ENCODE data around the gene TCF23.
"Not testable (repeated sequence)": the region's sequence is repeated elsewhere in the genome, so short reads cannot be mapped to it uniquely, and the experiment has no call there.

Gene TCF23

DNA sequence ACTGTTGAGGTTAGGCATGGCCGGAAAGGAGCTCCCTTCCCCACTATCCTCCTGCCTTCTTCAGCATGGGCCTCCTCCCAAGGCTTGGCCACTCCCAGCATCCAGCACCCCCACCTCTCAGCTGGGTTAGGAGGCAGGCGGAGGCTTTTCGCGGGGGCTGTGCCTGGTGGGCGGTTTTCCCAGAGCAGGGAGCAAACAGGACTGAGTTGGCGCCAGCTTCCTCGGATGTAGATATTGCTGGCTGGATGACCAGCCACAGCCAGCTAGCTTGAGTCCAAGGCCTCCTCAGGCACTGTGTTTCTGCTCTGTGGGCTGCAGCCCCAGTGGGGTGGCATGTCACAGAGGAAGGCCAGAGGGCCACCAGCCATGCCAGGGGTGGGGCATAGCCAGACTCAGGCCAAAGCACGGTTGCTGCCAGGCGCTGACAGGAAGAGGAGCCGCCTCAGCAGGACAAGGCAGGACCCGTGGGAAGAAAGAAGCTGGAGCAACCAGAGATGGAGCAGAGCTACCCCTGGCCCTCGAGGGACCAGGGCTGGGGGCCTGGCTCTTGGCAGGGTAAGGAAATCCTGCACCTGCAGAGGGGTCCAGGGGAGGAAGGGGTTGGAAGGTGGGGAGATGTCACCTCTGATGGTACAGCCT is at the start of gene TCF23:
TSS of gene TCF23 (plus strand) at position 204 of the 639 bp plus-strand sequence. CDS start at position 334, 130 bp downstream.
- DNase-seq: no peak

DNA sequence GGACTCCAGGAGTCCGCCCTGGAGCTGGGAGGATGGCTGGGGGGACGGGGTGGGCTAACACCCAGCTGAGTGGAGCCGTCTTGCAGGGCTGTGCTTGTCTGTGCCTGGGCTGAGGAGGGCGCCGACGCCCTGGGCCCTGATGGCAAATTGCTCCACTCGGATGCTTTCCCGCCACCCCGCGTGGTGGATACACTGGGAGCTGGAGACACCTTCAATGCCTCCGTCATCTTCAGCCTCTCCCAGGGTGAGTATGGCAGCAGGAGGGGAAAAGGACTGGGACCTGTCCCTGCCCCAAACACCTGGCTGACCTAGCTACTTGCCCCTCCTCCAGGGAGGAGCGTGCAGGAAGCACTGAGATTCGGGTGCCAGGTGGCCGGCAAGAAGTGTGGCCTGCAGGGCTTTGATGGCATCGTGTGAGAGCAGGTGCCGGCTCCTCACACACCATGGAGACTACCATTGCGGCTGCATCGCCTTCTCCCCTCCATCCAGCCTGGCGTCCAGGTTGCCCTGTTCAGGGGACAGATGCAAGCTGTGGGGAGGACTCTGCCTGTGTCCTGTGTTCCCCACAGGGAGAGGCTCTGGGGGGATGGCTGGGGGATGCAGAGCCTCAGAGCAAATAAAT is 49.4 kb upstream of the TCF23 start:
- no peak for DNase-seq

DNA sequence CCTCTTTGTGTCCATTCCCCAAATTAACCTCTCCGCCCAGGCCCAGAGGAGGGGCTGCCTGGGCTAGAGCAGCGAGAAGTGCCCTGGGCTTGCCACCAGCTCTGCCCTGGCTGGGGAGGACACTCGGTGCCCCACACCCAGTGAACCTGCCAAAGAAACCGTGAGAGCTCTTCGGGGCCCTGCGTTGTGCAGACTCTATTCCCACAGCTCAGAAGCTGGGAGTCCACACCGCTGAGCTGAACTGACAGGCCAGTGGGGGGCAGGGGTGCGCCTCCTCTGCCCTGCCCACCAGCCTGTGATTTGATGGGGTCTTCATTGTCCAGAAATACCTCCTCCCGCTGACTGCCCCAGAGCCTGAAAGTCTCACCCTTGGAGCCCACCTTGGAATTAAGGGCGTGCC is 48.8 kb upstream of the TCF23 start:
- no peak for DNase-seq

DNA sequence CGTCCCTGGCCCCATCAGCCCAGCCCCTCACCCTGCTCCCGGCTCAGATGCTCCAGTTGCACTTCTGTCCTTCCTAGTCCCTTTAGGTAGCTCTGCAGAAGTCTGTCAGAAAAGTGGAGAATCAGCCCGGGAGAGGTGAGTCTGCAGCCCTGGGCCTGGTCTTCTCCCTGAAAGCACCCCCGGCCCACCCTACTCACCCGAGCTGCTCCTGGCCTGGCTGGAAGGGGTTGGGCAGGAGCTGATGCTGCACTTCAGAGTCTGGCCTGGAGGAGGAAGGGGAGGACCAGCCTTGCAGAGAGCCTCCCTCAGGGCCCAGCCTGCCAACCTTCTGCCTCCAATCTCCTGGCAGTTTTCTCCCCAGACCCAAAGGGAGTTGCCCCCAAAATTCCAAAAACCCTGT is 46.5 kb upstream of the TCF23 start:
- no peak for DNase-seq

DNA sequence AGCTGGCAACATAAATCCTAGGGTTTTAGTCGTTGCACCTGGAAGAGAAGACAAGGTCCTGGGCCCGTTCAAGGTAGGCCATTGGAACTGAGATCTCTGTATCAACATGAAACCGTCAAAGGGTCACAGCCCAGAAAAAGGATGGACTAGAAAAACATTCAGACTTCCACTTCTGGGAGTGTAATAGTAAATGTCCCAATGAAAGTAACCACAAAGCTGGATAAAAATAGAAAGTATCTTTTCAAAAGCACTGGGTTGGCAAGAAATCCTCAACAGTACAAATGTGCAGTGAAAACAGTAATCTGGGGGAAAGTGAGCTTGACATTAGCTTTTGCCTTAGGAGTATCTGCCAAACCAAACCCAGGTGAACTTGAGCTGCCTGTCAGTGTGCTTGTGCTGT is 42.8 kb upstream of the TCF23 start:
- no peak for DNase-seq

DNA sequence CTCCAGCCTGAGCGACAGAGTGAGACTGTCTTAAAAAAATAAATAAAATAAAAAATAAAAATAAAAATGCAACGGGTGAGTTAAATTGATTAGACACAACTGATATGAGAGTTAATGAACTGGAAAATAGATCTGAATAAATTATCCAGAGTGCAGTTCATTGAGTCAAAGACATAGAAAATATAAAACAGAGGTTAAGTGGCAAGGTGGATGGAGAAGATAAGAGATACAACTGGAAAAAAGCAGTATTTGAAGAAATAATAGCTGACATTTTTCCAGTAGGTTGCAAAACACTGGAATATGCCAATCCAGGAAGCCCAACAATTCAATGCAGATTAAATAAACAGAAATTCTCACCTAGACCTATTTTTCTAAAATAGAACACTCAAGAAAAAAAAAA is 40.6 kb upstream of the TCF23 start:
- no peak for DNase-seq

DNA sequence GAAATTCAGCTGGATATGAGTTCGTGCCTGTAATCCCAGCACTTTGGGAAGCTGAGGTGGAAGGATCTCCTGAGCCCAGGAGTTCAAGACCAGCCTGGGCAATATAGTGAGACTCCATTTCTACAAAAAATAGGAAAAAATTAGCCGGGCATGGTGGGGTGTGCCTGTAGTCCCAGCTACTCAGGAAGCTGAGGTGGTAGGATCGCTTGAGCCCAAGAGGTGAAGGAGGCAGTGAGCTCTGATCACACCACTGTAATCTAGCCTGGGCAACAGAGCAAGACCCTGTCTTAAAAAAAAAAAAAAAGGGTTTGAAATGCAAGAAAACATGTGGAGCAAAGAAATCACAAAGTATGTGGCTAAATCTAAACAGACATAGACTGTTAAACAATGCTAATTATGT is 39.7 kb upstream of the TCF23 start:
- no peak for DNase-seq

DNA sequence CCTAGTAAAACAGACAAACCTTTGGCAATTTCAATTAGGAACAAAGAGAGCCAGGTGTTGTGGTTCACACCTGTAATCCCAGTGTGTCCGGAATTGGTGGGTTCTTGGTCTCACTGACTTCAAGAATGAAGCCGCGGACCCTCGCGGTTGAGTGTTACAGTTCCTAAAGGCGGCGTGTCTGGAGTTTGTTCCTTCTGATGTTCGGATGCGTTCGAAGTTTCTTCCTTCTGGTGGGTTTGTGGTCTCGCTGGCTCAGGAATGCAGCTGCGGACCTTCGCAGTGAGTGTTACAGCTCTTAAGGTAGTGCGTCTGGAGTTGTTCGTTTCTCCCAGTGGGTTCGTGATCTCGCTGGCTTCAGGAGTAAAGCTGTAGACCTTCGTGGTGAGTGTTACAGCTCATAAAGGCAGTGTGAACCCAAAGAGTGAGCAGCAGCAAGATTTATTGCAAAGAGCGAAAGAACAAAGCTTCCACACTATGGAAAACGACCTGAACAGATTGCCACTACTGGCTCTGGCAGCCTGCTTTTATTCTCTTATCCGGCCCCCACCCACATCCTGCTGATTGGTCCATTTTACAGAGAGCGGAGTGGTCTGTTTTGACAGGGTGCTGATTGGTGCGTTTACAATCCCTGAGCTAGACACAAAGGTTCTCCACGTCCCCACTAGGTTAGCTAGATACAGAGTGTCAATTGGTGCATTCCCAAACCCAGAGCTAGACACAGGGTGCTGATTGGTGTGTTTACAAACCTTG is 38.0 kb upstream of the TCF23 start:
- not testable (repeated sequence) for DNase-seq

DNA sequence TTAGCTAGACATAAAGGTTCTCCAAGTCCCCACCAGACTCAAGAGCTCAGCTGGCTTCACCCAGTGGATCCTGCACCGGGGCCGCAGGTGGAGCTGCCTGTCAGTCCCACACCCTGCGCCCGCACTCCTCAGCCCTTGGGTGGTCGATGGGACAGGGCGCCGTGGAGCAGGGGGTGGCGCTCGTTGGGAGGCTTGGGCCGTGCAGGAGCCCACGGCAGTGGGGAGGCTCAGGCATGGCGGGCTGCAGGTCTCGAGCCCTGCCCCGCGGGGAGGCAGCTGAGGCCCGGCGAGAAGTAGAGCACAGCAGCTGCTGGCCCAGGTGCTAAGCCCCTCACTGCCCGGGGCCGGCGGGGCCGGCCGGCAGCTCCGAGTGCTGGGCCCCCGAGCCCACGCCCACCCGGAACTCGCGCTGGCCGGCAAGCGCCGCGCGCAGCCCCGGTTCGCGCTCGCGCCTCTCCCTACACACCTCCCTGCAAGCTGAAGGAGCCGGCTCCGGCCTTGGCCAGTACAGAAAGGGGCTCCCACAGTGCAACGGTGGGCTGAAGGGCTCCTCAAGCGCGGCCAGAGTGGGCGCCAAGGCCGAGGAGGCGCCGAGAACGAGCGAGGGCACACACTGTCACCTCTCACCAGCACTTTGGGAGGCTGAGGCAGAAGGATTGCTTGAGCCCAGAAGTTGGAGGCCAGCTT is 37.3 kb upstream of the TCF23 start:
- not testable (repeated sequence) for DNase-seq

DNA sequence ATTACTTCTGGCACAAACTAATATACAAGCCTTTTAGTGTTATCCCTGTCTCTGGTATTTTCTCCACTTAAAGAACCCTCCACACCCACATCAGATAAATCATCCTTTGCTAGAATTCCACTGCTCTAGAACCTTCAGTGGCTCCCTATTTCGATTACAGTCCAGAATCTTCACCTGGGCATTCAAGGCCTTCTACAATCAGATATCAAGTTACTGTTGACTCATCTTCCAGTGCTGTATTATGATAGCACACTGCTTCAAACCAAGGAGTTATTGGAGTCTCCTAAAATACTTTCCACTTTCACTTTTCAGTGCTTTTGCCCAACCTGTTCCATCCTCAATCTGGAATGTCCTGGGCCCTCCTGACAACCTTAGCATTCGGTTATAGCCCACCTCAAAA is 33.3 kb upstream of the TCF23 start:
- no peak for DNase-seq

DNA sequence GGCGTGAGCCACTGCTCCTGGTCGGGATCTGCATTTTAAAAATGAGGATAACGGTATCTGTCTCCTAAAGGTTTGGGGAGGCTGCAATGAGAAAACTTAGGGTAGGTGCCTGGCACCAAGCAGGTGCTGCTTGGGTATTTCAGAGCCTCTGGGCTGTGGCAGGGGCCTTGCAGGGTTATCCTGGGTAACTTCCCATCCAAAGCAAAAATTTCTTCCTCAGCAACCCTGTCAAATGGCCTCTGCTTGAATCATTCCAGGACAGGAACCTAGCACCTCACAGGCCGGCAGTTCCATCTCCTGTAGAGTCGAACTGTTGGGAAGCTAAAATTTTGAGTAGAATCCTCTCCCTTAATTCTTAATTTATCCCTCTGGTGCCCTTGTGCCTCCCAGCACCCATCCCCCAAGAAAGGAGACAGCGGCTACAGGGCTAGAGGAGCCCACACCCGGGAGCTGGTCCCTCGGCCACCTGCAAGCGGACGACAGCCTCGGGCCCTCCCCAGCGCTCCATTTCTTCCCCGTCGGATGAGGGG is 30.7 kb upstream of the TCF23 start:
- DNase-seq: no peak

DNA sequence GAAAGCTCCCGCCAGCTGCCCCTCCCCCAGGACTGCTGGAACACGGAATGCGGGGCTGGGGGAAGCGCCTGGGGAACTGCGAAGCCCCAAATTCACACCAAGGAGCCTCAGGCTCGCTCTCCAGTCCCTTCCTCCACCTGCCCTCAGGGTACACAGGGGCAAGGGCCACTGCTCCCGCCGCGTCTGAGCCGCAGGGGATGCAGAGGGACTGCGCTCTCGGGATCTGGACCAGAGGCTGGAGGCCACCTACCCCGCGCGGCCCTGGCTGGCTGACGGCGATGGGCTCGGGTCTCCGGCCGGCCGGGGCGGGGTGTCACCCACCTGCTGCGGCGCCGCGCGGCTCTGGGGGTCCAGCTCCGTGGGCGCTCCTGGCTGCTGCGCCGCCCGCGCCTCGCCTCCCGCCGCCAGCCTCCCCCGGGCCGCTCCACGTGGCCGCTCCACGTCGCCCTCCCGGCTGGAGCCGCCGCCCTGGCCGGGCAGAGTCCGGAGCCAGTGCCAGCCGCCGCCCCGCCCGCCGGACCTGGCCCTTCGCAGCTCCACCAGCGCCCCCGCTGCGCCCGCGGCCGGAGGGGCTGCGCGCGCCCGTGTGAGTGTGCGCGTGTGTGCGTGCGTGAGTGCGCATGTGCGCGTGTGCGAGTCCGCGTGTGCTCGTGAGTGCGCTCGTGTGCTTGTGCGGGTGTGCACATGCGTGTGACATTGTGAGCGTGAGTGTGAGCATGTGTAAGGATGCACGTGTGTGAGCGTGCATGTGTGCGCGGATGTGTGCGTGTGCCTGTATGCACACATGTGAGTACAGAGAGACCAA is 30.1 kb upstream of the TCF23 start, which contains the start of gene CGREF1:
TSS of gene CGREF1 (minus strand) at position 604 of the 805 bp plus-strand sequence. CDS start 14,762 bp downstream, outside the sequence.
- no peak for DNase-seq

DNA sequence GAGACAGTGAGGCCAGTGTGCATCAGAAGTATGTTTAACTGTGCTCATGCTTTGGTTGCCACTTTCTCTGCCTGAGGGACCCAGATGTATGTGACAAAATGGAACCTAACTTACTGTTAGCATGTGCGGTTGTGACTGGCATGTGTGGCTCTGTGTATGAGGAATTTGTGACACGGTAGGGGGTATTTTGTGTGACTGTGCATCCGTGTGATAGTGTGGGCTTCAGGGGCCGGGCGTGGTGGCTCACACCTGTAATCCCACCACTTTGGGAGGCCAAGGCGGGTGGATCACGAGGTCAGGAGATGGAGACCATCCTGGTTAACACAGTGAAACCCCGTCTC is 29.5 kb upstream of the TCF23 start:
- DNase-seq: not testable (repeated sequence)

DNA sequence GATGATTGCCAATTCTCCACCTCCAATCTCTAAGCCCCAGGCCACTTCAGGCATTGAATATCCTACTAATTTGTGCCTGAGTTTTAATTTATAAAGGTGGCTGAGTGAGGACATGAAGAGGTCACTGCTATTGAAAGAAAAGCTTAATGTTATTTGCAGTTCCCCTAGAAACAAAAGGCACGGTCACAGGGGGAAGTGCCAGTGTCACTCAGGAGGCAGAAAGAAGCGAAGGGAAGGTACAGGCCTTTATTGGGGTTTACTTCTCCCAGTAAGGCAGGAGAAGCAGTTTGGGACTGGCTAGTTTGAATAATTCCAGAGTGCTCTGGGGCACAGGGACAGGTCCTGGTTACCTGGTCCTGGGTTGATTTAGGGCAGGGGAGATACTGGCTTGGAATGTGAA is 26.9 kb upstream of the TCF23 start:
- no peak for DNase-seq

DNA sequence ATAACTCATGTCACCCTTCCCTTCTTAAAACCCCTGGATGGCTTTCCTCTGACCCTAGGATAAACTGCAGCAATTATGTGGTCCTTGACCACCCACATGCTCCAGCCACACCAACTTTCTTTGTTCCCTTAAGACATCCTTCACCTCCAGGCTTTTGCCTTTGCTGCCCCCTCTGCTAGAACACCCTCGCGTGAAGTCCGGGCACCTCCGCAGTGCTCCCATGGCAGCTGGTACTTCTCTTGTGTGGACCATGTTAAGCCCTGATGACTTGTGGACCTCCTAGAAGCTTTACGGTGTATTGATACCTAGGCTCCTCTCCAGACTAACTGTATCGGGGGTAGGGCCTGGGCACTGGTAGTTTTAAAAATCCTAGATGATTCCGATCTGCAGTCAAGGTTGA is 26.0 kb upstream of the TCF23 start:
- no peak for DNase-seq

DNA sequence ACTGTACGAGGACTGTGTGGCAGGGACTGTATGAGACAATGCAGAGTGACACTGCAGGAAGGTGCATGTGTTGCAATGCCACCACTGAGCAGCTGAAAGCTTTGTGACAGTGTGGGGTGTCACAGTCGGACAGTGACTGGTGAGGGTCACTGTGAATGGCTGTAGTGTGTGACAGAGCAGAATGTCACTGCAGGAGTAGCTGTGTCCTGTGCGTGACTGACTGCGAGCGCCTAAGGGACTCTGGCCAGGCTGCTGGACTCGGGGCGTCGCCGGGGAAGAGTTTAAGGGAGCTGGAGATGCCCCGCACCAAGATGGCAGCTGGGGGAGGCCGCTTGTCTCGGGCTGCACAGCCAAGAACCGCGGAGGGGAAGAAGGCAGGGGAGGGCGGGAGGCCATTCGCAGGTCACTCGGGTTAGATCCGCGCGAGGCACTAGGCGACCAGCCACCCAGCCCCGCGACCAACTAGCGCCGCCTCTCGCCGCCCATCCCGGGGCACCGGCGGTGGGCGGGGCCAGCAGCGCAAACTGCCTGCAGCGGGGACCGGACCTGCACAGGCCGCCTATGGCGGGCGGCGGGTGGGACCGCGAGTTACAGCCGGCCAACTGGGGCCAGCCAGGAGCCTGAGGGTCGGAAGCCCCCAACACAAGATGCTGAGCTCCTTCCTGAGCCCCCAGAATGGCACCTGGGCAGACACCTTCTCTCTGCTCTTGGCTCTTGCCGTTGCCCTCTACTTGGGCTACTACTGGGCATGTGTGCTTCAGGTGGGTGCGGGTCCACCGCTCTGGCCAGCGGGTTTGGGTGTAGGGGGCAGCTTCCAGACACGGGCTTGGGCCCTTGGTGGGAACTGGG is 25.3 kb upstream of the TCF23 start, which contains the start of gene ABHD1:
TSS of gene ABHD1 (plus strand) at position 514 of the 849 bp plus-strand sequence. CDS start at position 648, 134 bp downstream.
- no peak for DNase-seq

DNA sequence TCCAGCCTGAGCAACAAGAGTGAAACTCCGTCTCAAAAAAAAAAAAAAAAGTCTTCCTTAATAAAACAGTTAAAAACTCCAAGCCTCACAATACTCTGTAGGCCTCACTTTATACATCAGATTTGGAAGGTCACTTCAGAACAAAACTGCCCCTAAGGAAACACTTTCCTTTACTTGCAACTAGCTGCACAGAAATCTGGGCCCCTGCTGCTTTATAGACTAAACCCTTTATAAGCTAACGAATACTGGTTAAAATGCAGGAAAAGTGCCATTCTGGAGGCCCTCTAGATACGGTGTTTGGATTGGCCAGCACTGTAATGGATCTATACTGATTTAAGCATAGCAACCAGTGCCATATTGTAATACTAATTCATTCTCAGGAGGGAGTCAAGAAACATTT is 23.7 kb upstream of the TCF23 start:
- no peak for DNase-seq

DNA sequence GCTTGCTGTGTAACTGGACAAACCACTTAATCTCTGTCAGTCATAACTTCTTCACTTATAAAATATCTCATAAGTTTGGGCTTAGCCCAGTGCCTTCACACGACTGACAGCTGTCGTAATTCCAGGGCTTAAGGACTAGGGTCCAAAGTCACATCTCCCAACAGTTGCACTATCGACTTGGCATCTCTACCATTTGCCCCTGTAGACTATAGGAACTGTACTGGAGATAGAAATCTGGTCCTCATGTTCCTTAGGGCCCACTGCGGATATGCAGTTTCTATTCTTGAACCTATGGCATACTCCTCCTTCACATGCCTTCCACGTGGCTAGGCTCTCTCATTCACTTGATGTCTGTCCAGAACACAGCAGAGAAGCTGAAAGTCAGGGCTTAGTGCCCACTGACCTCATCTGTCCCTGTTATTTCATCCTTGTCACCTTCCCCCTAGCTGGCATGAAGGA is 22.5 kb upstream of the TCF23 start:
- no peak for DNase-seq

DNA sequence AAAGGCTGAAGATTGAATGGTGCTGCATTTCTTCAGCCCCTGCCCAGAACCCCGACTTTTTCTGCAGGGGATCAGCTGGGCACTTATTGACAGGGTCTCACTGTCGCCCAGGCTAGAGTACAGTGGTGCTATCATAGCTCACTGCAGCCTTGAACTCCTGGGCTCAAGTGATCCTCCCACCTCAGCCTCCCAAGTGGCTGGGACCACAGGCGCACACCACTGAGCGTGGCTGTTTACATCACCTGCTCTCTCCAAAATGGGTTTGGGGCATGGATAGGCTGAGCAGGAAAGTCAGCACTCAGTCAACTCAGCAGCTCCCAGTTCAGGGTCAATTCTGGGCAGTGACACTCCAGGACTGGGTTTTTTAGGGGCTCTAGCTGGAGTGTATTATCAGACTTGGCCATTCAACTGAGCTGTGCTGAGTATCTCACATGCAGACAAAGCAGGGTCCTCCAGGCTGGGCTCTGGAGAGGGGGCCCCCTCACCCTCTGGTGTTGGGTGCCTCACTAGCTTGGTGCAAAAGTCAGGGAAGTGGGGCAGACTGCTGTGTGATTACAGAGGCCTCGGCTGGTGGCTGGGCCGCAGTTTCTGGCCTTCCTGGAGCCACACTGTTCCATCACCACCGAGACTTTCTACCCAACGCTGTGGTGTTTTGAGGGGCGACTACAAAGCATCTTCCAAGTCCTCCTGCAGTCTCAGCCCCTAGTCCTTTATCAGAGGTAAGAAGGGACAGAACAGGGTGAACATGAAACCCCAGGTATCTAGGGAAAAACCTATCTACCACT is 20.7 kb upstream of the TCF23 start:
- DNase-seq: no peak

All from NCI-H2081 treated with DMSO at 0.1 percent for 48 hours (cell line).